ENCODE measurements around the gene CFAP46. TPM values are rescaled to one million over a fixed set of nuclear protein-coding genes. Genes with fewer than 3 reads are reported as not detected.
"Not testable (repeated sequence)": the region's sequence is repeated elsewhere in the genome, so short reads cannot be mapped to it uniquely, and the experiment has no call there.

Gene CFAP46
- total and polyA plus RNA-seq, 2 donors = 0.09 to 0.34 TPM

DNA sequence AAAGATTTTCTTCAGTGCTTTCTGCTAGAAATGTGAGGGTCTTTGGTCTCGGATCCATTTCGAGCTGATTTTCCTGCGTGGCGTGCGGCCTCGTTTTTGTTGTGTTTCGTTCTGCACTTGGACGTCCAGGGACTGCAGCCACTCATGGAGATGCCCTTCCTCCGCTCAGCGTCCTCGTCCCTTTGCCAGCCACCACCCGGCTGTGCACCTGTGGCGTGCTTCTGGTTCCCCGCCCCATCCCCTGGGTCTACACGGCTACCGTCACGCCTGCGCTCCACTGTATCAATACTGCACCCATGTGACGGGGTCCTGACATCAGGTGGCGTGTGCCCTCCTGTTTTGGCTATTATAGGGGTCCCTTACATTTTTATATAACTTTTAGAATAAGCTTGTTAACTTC lies 113.7 kb downstream of the CFAP46 start:
- Histone ChIP-seq H3K4me3 (ENCODE audit: low read length in 2 of 2) (no peak overlapping the region), H3K27me3 (ENCODE audit: control insufficient read depth in 2 of 2, insufficient read depth in 1 of 2, low read length in 1 of 2) (peaks cover 0 to 6% of the 10 kb centered on the region in 2 donors)
- 95% methylated on average over 20 of the region's 20 CpGs for WGBS

DNA sequence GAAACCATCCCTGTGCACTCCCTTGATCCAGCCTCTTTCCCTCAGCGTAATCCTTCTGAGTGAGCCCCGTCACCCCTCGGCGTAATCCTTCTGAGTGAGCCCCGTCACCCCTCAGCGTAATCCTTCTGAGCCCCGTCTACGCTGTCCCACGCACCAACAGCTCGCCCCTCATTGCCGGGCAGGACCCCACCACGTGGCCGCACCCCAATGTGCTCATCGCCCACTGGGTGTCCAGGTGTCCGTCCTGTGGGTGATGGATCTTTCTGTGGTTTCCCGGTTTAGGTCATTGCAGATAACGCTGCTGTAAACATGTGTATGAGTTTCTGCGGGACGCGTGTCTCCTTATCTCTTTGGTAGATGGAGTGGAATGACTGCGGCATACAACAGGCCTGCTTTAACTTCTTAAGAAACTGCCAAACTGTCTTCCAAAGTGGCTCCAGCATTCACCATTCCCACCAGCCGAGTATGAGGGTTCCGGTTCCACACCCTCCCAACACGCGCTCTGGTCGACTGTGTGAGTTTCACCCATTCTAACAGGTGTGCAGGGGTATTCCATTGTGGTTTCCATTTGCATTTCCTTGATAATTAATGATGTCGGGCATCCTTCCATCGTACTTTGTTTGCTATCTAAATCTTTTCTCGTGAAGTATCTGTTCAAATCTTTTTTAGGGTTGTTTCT lies 114.4 kb downstream of the CFAP46 start:
- Histone ChIP-seq H3K27ac (ENCODE audit: low read depth in 1 of 2, low read length in 1 of 2) (no peak overlapping the region), H3K4me1 (ENCODE audit: control insufficient read depth in 2 of 2, insufficient read depth in 2 of 2, low read length in 2 of 2) (no peaks in the 10 kb centered on the region), H3K9me3 (ENCODE audit: control insufficient read depth in 2 of 2, insufficient read depth in 1 of 2, low read length in 1 of 2) (peaks cover 3 to 23% of the 10 kb centered on the region in 2 donors), H3K36me3 (ENCODE audit: control insufficient read depth in 2 of 2, insufficient read depth in 2 of 2, low read length in 1 of 2) (no peaks in the 10 kb centered on the region), H3K4me3 (ENCODE audit: low read length in 2 of 2) (no peak overlapping the region), H3K27me3 (ENCODE audit: control insufficient read depth in 2 of 2, insufficient read depth in 1 of 2, low read length in 1 of 2) (peaks cover 0 to 5% of the 10 kb centered on the region in 2 donors)
- 94% methylated on average over 29 of the region's 29 CpGs for WGBS
- DNase-seq (ENCODE audit: low read depth in 6 of 9, low spot score in 9 of 9) = no peak

More for the DNA sequence above, 113.7 kb downstream of the CFAP46 start:
- Histone ChIP-seq H3K36me3 (ENCODE audit: control insufficient read depth in 2 of 2, insufficient read depth in 2 of 2, low read length in 1 of 2) (no peaks in the 10 kb centered on the region), H3K27ac (ENCODE audit: low read depth in 1 of 2, low read length in 1 of 2) (no peak overlapping the region), H3K9me3 (ENCODE audit: control insufficient read depth in 2 of 2, insufficient read depth in 1 of 2, low read length in 1 of 2) (peaks cover 3 to 23% of the 10 kb centered on the region in 2 donors), H3K4me1 (ENCODE audit: control insufficient read depth in 2 of 2, insufficient read depth in 2 of 2, low read length in 2 of 2) (no peaks in the 10 kb centered on the region)
- no peak for DNase-seq (ENCODE audit: low read depth in 6 of 9, low spot score in 9 of 9)

DNA sequence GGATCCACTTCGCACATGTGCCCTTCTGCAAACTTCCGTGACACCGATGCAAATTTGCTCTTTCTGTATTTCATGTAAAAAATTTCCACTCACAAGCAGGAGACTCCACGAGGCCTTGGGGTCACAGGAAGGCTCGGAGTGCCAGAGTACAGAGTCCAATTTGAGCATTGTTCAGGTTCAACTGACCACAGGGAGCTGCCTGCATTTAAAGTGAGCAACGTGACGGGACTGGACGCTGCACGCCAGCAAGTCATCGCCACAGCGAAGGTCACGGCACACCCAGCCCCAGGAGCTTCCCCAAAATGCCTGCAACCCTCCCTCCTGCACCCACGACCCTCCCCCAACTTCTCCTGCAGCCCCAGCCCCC lies 115.0 kb downstream of the CFAP46 start:
- WGBS = 89% methylated on average over 13 of the region's 13 CpGs
- Histone ChIP-seq H3K9me3 (ENCODE audit: control insufficient read depth in 2 of 2, insufficient read depth in 1 of 2, low read length in 1 of 2) (peaks cover 3 to 23% of the 10 kb centered on the region in 2 donors), H3K4me1 (ENCODE audit: control insufficient read depth in 2 of 2, insufficient read depth in 2 of 2, low read length in 2 of 2) (no peaks in the 10 kb centered on the region), H3K36me3 (ENCODE audit: control insufficient read depth in 2 of 2, insufficient read depth in 2 of 2, low read length in 1 of 2) (no peaks in the 10 kb centered on the region), H3K27ac (ENCODE audit: low read depth in 1 of 2, low read length in 1 of 2) (no peak overlapping the region), H3K4me3 (ENCODE audit: low read length in 2 of 2) (no peak overlapping the region), H3K27me3 (ENCODE audit: control insufficient read depth in 2 of 2, insufficient read depth in 1 of 2, low read length in 1 of 2) (peaks cover 0 to 2% of the 10 kb centered on the region in 2 donors)
- DNase-seq (ENCODE audit: low read depth in 6 of 9, low spot score in 9 of 9) = no peak

DNA sequence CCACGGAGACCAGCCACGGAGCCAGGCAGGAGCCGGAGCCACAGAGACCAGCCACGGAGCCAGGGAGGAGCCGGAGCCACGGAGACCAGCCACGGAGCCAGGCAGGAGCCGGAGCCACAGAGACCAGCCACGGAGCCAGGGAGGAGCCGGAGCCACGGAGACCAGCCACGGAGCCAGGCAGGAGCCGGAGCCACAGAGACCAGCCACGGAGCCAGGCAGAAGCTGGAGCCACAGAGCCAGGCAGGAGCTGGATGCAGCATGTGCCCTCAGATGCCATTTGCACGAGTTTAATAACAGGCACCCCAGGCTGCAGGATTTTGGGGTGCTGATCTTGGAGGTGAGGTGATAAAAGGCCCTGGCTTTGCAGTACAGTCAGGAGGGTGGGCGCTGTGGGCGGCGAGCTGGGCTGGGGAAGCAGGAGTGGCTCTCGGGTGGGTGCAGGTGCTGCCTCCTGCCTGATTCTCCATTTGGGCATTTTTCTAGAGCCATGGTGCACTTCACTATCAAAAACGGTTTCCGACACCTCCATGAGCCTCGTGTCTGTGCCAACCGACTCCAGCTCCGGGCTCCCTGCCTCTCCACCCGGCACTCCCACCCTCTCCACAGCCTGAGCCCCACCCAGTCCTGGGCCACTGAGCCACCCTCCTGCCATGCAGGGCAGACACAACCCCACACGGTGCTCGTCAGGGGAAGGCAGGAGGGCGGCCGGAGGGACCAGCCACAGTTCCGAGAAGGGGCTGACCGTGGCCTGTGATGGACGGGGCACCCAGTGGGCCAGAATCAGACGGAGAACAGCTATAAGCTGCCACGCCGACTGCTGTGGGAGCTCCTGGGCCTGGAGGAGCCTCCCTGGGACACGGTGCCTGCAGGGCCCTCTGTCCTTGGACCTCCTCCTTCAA lies 115.6 kb downstream of the CFAP46 start:
- Histone ChIP-seq H3K27ac (ENCODE audit: low read depth in 1 of 2, low read length in 1 of 2) (no peak overlapping the region), H3K36me3 (ENCODE audit: control insufficient read depth in 2 of 2, insufficient read depth in 2 of 2, low read length in 1 of 2) (no peaks in the 10 kb centered on the region), H3K4me3 (ENCODE audit: low read length in 2 of 2) (no peak overlapping the region), H3K27me3 (ENCODE audit: control insufficient read depth in 2 of 2, insufficient read depth in 1 of 2, low read length in 1 of 2) (no peaks in the 10 kb centered on the region), H3K9me3 (ENCODE audit: control insufficient read depth in 2 of 2, insufficient read depth in 1 of 2, low read length in 1 of 2) (peaks cover 3 to 27% of the 10 kb centered on the region in 2 donors), H3K4me1 (ENCODE audit: control insufficient read depth in 2 of 2, insufficient read depth in 2 of 2, low read length in 2 of 2) (no peaks in the 10 kb centered on the region)
- WGBS = 97% methylated on average over 36 of the region's 36 CpGs
- no peak for DNase-seq (ENCODE audit: low read depth in 6 of 9, low spot score in 9 of 9)

DNA sequence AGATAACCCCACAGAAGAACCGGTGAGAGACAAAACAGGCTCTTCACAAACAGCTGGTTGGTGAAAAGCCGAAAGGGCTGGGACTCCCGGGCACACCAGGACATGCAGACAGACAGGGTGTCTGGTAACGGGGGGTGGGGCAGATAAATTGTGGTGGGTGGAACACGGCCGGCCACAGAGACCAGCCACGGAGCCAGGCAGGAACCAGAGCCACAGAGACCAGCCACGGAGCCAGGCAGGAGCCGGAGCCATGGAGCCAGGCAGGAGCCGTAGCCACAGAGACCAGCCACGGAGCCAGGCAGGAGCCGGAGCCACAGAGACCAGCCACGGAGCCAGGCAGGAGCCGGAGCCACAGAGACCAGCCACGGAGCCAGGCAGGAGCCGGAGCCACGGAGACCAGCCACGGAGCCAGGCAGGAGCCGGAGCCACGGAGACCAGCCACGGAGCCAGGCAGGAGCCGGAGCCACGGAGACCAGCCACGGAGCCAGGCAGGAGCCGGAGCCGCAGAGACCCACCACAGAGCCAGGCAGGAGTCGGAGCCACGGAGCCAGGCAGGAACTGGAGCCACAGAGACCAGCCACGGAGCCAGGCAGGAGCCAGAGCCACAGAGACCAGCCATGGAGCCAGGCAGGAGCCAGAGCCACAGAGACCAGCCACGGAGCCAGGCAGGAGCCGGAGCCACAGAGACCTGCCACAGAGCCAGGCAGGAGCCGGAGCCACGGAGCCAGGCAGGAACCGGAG lies 116.4 kb downstream of the CFAP46 start:
- 98% methylated on average over 34 of the region's 34 CpGs for WGBS
- H3K36me3 ChIP-seq (ENCODE audit: control insufficient read depth in 2 of 2, insufficient read depth in 2 of 2, low read length in 1 of 2); H3K4me1 ChIP-seq (ENCODE audit: control insufficient read depth in 2 of 2, insufficient read depth in 2 of 2, low read length in 2 of 2); H3K4me3 ChIP-seq (ENCODE audit: low read length in 2 of 2); DNase-seq (ENCODE audit: low read depth in 6 of 9, low spot score in 9 of 9); H3K27me3 ChIP-seq (ENCODE audit: control insufficient read depth in 2 of 2, insufficient read depth in 1 of 2, low read length in 1 of 2); H3K27ac ChIP-seq (ENCODE audit: low read depth in 1 of 2, low read length in 1 of 2): not testable (repeated sequence)
- H3K9me3 ChIP-seq (ENCODE audit: control insufficient read depth in 2 of 2, insufficient read depth in 1 of 2, low read length in 1 of 2) = peaks cover 3 to 27% of the 10 kb centered on the region in 2 donors

DNA sequence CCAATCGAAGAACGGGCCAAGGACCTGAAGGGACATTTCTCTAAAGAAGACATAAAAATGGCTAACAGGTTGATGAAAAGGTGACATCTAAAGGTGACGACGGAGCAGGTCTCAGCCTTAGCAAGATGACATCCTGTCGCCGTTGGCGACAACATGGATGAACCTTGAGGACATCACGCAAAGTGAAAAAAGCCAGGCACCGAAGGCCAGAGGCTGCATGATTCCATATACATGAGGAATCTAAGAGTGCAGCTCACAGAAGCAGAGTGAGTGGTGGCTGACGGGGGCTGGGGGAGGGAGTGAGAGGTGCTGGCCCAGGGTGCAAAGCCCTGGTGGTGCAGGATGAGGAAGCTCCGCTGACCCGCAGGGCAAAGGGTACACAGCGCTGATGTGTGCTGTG lies 122.3 kb downstream of the CFAP46 start:
- H3K36me3 ChIP-seq (ENCODE audit: control insufficient read depth in 2 of 2, insufficient read depth in 2 of 2, low read length in 1 of 2) = no peaks in the 10 kb centered on the region
- H3K27me3 ChIP-seq (ENCODE audit: control insufficient read depth in 2 of 2, insufficient read depth in 1 of 2, low read length in 1 of 2) = peaks cover 0 to 6% of the 10 kb centered on the region in 2 donors
- DNase-seq (ENCODE audit: low read depth in 6 of 9, low spot score in 9 of 9) = no peak
- no peak overlapping the region for H3K4me3 ChIP-seq (ENCODE audit: low read length in 2 of 2)
- peaks cover 0 to 5% of the 10 kb centered on the region in 2 donors for H3K9me3 ChIP-seq (ENCODE audit: control insufficient read depth in 2 of 2, insufficient read depth in 1 of 2, low read length in 1 of 2)
- 94% methylated on average over 13 of the region's 13 CpGs for WGBS
- no peaks in the 10 kb centered on the region for H3K4me1 ChIP-seq (ENCODE audit: control insufficient read depth in 2 of 2, insufficient read depth in 2 of 2, low read length in 2 of 2)
- H3K27ac ChIP-seq (ENCODE audit: low read depth in 1 of 2, low read length in 1 of 2) = no peak overlapping the region

DNA sequence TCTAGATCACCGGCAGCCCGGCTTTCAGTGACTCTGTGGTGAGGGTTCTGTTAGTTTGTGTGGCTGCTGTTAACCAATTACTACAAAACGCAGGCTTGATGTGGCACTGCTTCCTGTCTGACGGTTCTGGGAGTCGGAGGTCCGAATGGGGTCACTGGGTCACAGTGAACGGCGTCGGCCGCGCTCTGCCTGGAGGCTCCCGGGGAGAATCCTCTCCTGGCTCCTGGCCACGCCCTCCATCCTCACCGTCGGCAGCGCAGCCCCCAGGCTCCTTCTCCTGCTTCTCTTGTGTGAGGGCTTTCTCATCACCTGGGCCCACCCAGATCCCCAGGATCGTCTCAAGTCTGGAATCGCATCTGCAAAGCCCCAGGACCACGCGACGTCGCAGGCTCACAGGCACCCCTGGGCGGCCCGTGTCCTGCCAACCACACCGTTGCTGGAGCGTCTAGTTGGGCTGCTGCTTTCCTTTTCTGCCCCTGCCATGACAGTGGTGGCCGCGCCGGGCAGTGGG lies 124.6 kb downstream of the CFAP46 start:
- Histone ChIP-seq H3K27me3 (ENCODE audit: control insufficient read depth in 2 of 2, insufficient read depth in 1 of 2, low read length in 1 of 2) (peaks cover 0 to 6% of the 10 kb centered on the region in 2 donors), H3K4me3 (ENCODE audit: low read length in 2 of 2) (no peak overlapping the region), H3K4me1 (ENCODE audit: control insufficient read depth in 2 of 2, insufficient read depth in 2 of 2, low read length in 2 of 2) (no peaks in the 10 kb centered on the region), H3K27ac (ENCODE audit: low read depth in 1 of 2, low read length in 1 of 2) (no peak overlapping the region), H3K36me3 (ENCODE audit: control insufficient read depth in 2 of 2, insufficient read depth in 2 of 2, low read length in 1 of 2) (no peaks in the 10 kb centered on the region), H3K9me3 (ENCODE audit: control insufficient read depth in 2 of 2, insufficient read depth in 1 of 2, low read length in 1 of 2) (peaks cover 0 to 4% of the 10 kb centered on the region in 2 donors)
- DNase-seq (ENCODE audit: low read depth in 6 of 9, low spot score in 9 of 9) = no peak
- 88% methylated on average over 29 of the region's 29 CpGs for WGBS

DNA sequence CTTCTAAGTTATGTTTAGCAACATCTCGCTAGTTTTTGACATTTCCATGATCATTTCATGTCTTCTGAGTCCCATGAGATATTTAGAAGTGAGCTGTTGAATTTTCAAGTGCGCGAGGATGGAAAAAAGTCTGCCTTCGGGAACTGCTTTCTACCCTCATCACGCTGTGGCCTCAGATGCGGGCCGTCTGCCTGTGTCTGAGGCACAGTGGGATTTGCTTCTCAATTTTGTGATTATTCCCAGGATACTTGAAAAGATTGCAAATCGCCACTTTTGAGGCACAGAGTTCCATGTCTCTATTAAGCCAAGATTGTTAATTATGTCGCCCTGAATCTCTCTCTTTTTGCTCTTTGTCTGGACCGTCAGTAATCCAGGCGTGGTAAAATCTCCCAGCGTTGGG lies 125.7 kb downstream of the CFAP46 start:
- no peak for DNase-seq (ENCODE audit: low read depth in 6 of 9, low spot score in 9 of 9)
- peaks cover 0 to 6% of the 10 kb centered on the region in 2 donors for H3K27me3 ChIP-seq (ENCODE audit: control insufficient read depth in 2 of 2, insufficient read depth in 1 of 2, low read length in 1 of 2)
- no peaks in the 10 kb centered on the region for H3K9me3 ChIP-seq (ENCODE audit: control insufficient read depth in 2 of 2, insufficient read depth in 1 of 2, low read length in 1 of 2)
- no peaks in the 10 kb centered on the region for H3K36me3 ChIP-seq (ENCODE audit: control insufficient read depth in 2 of 2, insufficient read depth in 2 of 2, low read length in 1 of 2)
- H3K4me1 ChIP-seq (ENCODE audit: control insufficient read depth in 2 of 2, insufficient read depth in 2 of 2, low read length in 2 of 2) = no peaks in the 10 kb centered on the region
- H3K27ac ChIP-seq (ENCODE audit: low read depth in 1 of 2, low read length in 1 of 2) = no peak overlapping the region
- H3K4me3 ChIP-seq (ENCODE audit: low read length in 2 of 2) = no peak overlapping the region
- WGBS = 94% methylated on average over 12 of the region's 12 CpGs
